ENCODE measurements around the gene CLDN4.

Gene CLDN4

DNA sequence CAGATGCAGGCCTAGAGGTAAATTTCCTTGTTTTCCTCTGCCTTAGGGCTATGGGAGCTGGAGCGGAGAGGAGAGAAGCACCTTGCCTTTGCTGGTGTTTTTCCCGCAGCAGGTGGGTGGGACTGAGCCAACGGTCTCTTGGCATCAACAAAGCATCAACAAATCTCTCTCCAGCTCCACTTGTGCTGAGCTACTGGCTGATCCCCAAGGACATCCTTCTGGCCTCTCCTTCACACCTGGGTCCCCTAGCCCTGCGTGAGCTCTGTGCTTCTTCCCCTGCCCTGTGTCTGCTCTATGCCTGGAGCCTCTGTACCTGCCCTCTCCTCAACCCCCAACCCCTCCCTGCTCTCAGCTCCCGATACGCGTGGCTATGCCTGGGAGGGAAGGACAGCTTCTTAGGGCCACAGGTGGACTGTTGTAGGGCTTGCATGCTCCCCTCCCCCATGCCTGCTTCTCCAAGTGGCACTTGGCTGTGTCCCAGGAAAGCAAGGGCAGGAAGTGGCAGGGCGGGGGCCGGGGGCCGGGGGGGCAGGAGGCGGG, 3.2 kb upstream of the CLDN4 start:
- Histone ChIP-seq H3K36me3 (ENCODE audit: control insufficient read depth in 2 of 2, insufficient read depth in 1 of 2, low read length in 2 of 2) (no peaks in the 10 kb centered on the region), H3K4me1 (ENCODE audit: control insufficient read depth, insufficient read depth, low read length) (peaks cover 14% of the 10 kb centered on the region), H3K27ac (ENCODE audit: extremely low read depth, low read depth, low read length) (peak overlapping the region; percentile 85), H3K4me3 (ENCODE audit: low read depth, low read length) (no peak overlapping the region), H3K9me3 (ENCODE audit: control insufficient read depth, insufficient read depth, low read depth, low read length) (no peaks in the 10 kb centered on the region)
- CTCF ChIA-PET = interaction anchor here (0.7 to 3.5 kb wide), 4 partner anchors 16 to 93 kb away, joined by 3 to 29 read pairs (median 6); no protein-coding TSS in a partner anchor
- TF ChIP-seq RBAK (tag by site-specific recombination; IDR thresholded peaks at IDR 0.05) = no peak
- no peak for TF ChIP-seq ZNF518A (tag by site-specific recombination; conservative IDR thresholded peaks at IDR 0.05; ENCODE audit: low read depth)
- peak; percentile 97 for TF ChIP-seq SCRT2 (tag by site-specific recombination; IDR thresholded peaks at IDR 0.05)
- TF ChIP-seq ZNF239 (tag by site-specific recombination; IDR thresholded peaks at IDR 0.05) = no peak
- TF ChIP-seq ZBTB44 (tag by site-specific recombination; IDR thresholded peaks at IDR 0.05) = no peak
- peak; percentile 83 for TF ChIP-seq SCRT1 (tag by site-specific recombination; IDR thresholded peaks at IDR 0.05; ENCODE audit: borderline replicate concordance)
- TF ChIP-seq PRDM10 (tag by site-specific recombination; IDR thresholded peaks at IDR 0.05) = 0 out of 2 replicates have a peak, but pooled peaks have one; percentile 7
- TF ChIP-seq ZSCAN23 (tag by site-specific recombination; IDR thresholded peaks at IDR 0.05) = no peak
- no peak for TF ChIP-seq MEIS1 (CRISPR knock-in tag; IDR thresholded peaks at IDR 0.05; ENCODE audit: borderline replicate concordance)
- TF ChIP-seq OSR2 (tag by site-specific recombination; IDR thresholded peaks at IDR 0.05) = peak; percentile 66
- TF ChIP-seq FEZF1 (tag by site-specific recombination; IDR thresholded peaks at IDR 0.05) = no peak
- no peak for TF ChIP-seq ZNF18 (tag by site-specific recombination; IDR thresholded peaks at IDR 0.05)
- peak; percentile 81 for TF ChIP-seq ZBTB48 (tag by site-specific recombination; IDR thresholded peaks at IDR 0.05)
- TF ChIP-seq GFI1B (tag by site-specific recombination; IDR thresholded peaks at IDR 0.05) = no peak
- TF ChIP-seq ZNF335 (tag by site-specific recombination; conservative IDR thresholded peaks at IDR 0.05) = 0 out of 2 replicates have a peak, but pooled peaks have one; percentile 3
- TF ChIP-seq, protein P1, sequence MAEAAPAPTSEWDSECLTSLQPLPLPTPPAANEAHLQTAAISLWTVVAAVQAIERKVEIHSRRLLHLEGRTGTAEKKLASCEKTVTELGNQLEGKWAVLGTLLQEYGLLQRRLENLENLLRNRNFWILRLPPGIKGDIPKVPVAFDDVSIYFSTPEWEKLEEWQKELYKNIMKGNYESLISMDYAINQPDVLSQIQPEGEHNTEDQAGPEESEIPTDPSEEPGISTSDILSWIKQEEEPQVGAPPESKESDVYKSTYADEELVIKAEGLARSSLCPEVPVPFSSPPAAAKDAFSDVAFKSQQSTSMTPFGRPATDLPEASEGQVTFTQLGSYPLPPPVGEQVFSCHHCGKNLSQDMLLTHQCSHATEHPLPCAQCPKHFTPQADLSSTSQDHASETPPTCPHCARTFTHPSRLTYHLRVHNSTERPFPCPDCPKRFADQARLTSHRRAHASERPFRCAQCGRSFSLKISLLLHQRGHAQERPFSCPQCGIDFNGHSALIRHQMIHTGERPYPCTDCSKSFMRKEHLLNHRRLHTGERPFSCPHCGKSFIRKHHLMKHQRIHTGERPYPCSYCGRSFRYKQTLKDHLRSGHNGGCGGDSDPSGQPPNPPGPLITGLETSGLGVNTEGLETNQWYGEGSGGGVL (tag by site-specific recombination; IDR thresholded peaks at IDR 0.05) = 0 out of 2 replicates have a peak, but pooled peaks have one; percentile 21
- POLR2A ChIA-PET = interaction anchor here (0.6 to 1.7 kb wide), 5 partner anchors 15 to 352 kb away, joined by 3 to 7 read pairs (median 3); partner anchors contain the start of gene METTL27
